OCI-LY3 (cell line): ENCODE results near the gene SOX12.

Source experiments
- H2AFZ ChIP-seq: fragments of 200-600, 300-600 bp; shearing (Covaris generic); 2 replicates; pipeline ENCODE4 v1.6.0; 2014; ENCODE audit warnings: antibody characterized with exemption, low read depth, low read length
- H3K27ac ChIP-seq: fragments of 200-600, 300-600 bp; sonication (generic); 2 replicates; pipeline ENCODE4 v1.5.1; 2014; ENCODE audit warnings: mild to moderate bottlenecking, low read length, moderate library complexity, mixed read lengths
- H3K27me3 ChIP-seq: fragments of 200-600, 300-600 bp; sonication (generic); 2 replicates; pipeline ENCODE4 v1.6.1; 2014; ENCODE audit warnings: low read depth, low read length, mixed read lengths
- H3K36me3 ChIP-seq: fragments of 200-600, 300-600 bp; sonication (generic); replicated peaks from 2 replicates; pipeline ENCODE3; 2014; ENCODE audit warnings: low read depth, low read length, mixed read lengths
- H3K4me1 ChIP-seq: fragments of 300-600, 200-600 bp; sonication (generic); 2 replicates; pipeline ENCODE4 v1.6.1; 2014; ENCODE audit warnings: low read length, mixed read lengths
- H3K4me2 ChIP-seq: fragments of 200-600, 300-600 bp; sonication (generic); 2 replicates; pipeline ENCODE4 v1.6.1; 2014; ENCODE audit warnings: low read length, mixed read lengths
- H3K4me3 ChIP-seq: fragments of 300-600, 200-600 bp; sonication (generic); 2 replicates; pipeline ENCODE4 v1.5.1; 2014; ENCODE audit warnings: antibody characterized with exemption, mild to moderate bottlenecking, low read length, moderate library complexity
- H3K79me2 ChIP-seq: fragments of 300-600, 200-600 bp; shearing (Covaris generic); 2 replicates; pipeline ENCODE4 v1.6.1; 2014; ENCODE audit warnings: mild to moderate bottlenecking, low read length, mixed read lengths
- H3K9ac ChIP-seq: fragments of 300-600, 200-600 bp; shearing (Covaris generic); 2 replicates; pipeline ENCODE4 v1.6.0; 2014; ENCODE audit warnings: mild to moderate bottlenecking, low read length, moderate library complexity
- H3K9me3 ChIP-seq: fragments of 200-600, 300-600 bp; shearing (Covaris generic); 2 replicates; pipeline ENCODE4 v1.6.1; 2014; ENCODE audit warnings: low read length, mixed read lengths; ENCODE audit not compliant: insufficient read depth
- H4K20me1 ChIP-seq: fragments of 200-600, 300-600 bp; sonication (generic); 2 replicates; pipeline ENCODE4 v1.6.1; 2016; ENCODE audit warnings: low read length, mixed read lengths; ENCODE audit not compliant: insufficient read depth
- CTCF ChIP-seq: fragments of 200-600, 300-600 bp; sonication (generic); IDR thresholded peaks from 2 replicates; pipeline ENCODE4 v1.5.1; 2014; ENCODE audit warnings: antibody characterized with exemption, low read length, low read depth
- EZH2phosphoT487 ChIP-seq: fragments of 200-600 bp; shearing (Covaris generic); IDR thresholded peaks from 2 replicates; pipeline ENCODE4 v1.6.1; 2018; ENCODE audit warnings: antibody characterized with exemption, mixed run types, low read depth

SOX12 gene

DNA sequence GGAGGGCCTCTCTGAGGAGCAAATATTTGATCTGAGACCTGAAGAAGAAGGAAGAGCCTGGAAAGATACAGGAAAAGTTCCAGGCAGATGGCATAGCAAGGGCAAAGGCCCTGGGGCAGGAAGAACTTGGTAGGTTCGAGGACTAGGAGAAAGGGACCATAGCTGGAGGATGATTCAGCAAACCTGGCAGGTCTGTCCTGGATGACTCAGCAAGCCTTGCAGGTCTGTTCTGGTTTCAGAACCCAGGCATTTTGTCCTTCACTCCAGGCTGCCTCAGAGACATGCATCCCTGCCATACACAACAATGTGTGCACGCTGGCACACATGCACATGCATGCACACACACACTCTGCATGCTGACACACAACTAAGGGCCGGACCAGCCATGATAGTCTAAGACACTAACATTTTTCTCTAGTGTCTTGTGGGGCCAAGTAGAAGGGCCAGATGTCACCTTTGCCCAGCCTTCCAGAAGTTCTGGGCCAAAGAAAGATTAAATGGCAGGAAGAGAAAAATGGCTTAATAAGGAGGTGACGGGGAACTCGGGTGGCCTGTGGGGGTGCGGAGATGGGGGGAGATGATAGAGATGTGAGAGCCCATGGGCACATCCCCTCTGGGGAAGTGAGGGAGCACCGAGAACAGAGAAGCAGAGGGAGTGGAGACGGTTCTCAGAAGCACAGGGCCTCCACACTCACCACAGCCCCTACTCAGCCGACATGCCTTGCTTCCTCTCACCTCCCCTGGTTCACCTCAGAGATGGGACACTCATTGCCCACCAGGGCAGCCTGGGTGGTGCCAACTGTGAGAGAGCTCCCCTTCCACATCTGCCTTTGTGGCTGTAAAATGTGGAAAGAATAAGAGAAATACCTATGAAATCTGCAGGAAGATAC is 39.8 kb downstream of the SOX12 start:
- Histone ChIP-seq H3K4me2 (no peak overlapping the region), H3K79me2 (no peaks in the 10 kb centered on the region), H3K27ac (no peak overlapping the region), H3K9me3 (no peaks in the 10 kb centered on the region), H3K27me3 (peaks cover 8% of the 10 kb centered on the region), H4K20me1 (no peaks in the 10 kb centered on the region), H2AFZ (no peak overlapping the region), H3K4me3 (no peak overlapping the region), H3K36me3 (no peaks in the 10 kb centered on the region), H3K4me1 (peaks cover 20% of the 10 kb centered on the region), H3K9ac (no peak overlapping the region)
- TF ChIP-seq EZH2phosphoT487 = no peak
- TF ChIP-seq CTCF = no peak

GRCh38 chr20:366041-366718 is 40.8 kb downstream of the SOX12 start:
- Histone ChIP-seq H4K20me1 (no peaks in the 10 kb centered on the region), H3K4me1 (peaks cover 16% of the 10 kb centered on the region), H2AFZ (no peak overlapping the region), H3K9ac (no peak overlapping the region), H3K27ac (no peak overlapping the region), H3K4me3 (no peak overlapping the region), H3K79me2 (no peaks in the 10 kb centered on the region), H3K27me3 (peaks cover 2% of the 10 kb centered on the region), H3K4me2 (no peak overlapping the region), H3K9me3 (no peaks in the 10 kb centered on the region), H3K36me3 (no peaks in the 10 kb centered on the region)
- TF ChIP-seq EZH2phosphoT487 (no peak), CTCF (no peak)

- Histone ChIP-seq H3K9me3 (no peaks in the 10 kb centered on the region), H4K20me1 (no peaks in the 10 kb centered on the region), H3K27ac (no peak overlapping the region), H3K4me1 (peaks cover 14% of the 10 kb centered on the region), H2AFZ (no peak overlapping the region), H3K36me3 (no peaks in the 10 kb centered on the region), H3K4me3 (no peak overlapping the region), H3K9ac (no peak overlapping the region), H3K27me3 (no peaks in the 10 kb centered on the region), H3K79me2 (no peaks in the 10 kb centered on the region), H3K4me2 (no peak overlapping the region)
- TF ChIP-seq CTCF (no peak), EZH2phosphoT487 (no peak)
Measured at GRCh38 chr20:366719-367485, 41.5 kb downstream of the SOX12 start.

- Histone ChIP-seq H3K79me2 (no peaks in the 10 kb centered on the region), H2AFZ (no peak overlapping the region), H3K9me3 (no peaks in the 10 kb centered on the region), H3K36me3 (no peaks in the 10 kb centered on the region), H4K20me1 (no peaks in the 10 kb centered on the region), H3K9ac (no peak overlapping the region), H3K27me3 (no peaks in the 10 kb centered on the region), H3K4me3 (no peak overlapping the region), H3K27ac (no peak overlapping the region), H3K4me2 (no peak overlapping the region), H3K4me1 (peaks cover 16% of the 10 kb centered on the region)
- TF ChIP-seq EZH2phosphoT487 (no peak), CTCF (no peak)
Measured at GRCh38 chr20:367486-367887, 42.1 kb downstream of the SOX12 start.
